DMS53 treated with DMSO at 0.1 percent for 48 hours (cell line): ENCODE measurements around the gene NCOA1.
A peak's percentile ranks its signal among the peaks of the same experiment; 100 is the strongest.
"Not testable (repeated sequence)": the region's sequence is repeated elsewhere in the genome, so short reads cannot be mapped to it uniquely, and the experiment has no call there.

ENCODE experiments used
- DNase-seq: peaks from one replicate; lab custom pipeline; 2025; ENCODE audit not compliant: unreplicated experiment; lab: John Stamatoyannopoulos, UW

NCOA1 gene

GRCh38 chr2:24676493-24676892 lies 185.4 kb downstream of the NCOA1 start:
- DNase-seq, result no peak

- not testable (repeated sequence) for DNase-seq
These were observed 187.0 kb downstream of the NCOA1 start for GRCh38 chr2:24678066-24678465.

GRCh38 chr2:24680196-24680595 lies 189.1 kb downstream of the NCOA1 start:
- no peak for DNase-seq

- no peak for DNase-seq
These were observed 191.2 kb downstream of the NCOA1 start for GRCh38 chr2:24682304-24682703.

- DNase-seq, result no peak
These were observed 192.4 kb downstream of the NCOA1 start for GRCh38 chr2:24683408-24683807.

- no peak for DNase-seq
These were observed 199.5 kb downstream of the NCOA1 start for GRCh38 chr2:24690524-24690923.

- no peak for DNase-seq
These were observed 200.8 kb downstream of the NCOA1 start for GRCh38 chr2:24691806-24692205.

GRCh38 chr2:24697792-24698191 lies 206.7 kb downstream of the NCOA1 start:
- no peak for DNase-seq

GRCh38 chr2:24702800-24703199 lies 211.7 kb downstream of the NCOA1 start:
- peak; percentile 37 for DNase-seq

- no peak for DNase-seq
These were observed 213.6 kb downstream of the NCOA1 start for GRCh38 chr2:24704692-24705091.

GRCh38 chr2:24707143-24707542 lies 216.1 kb downstream of the NCOA1 start:
- DNase-seq, result no peak

GRCh38 chr2:24708537-24709152 lies 217.6 kb downstream of the NCOA1 start:
- DNase-seq, result peak; percentile 60

GRCh38 chr2:24710806-24711205 lies 219.8 kb downstream of the NCOA1 start:
- no peak for DNase-seq

- DNase-seq, result no peak
These were observed 220.8 kb downstream of the NCOA1 start for GRCh38 chr2:24711865-24712264.

- DNase-seq, result no peak
These were observed 221.2 kb downstream of the NCOA1 start for GRCh38 chr2:24712296-24712695.

GRCh38 chr2:24717263-24717951 lies 226.4 kb downstream of the NCOA1 start:
- no peak for DNase-seq

GRCh38 chr2:24720310-24720709 lies 229.3 kb downstream of the NCOA1 start:
- DNase-seq, result no peak

GRCh38 chr2:24721470-24721869 lies 230.4 kb downstream of the NCOA1 start:
- DNase-seq, result peak; percentile 24

GRCh38 chr2:24722141-24722790 lies 231.2 kb downstream of the NCOA1 start:
- no peak for DNase-seq

- no peak for DNase-seq
These were observed 232.1 kb downstream of the NCOA1 start for GRCh38 chr2:24723191-24723590.

GRCh38 chr2:24723665-24724064 lies 232.6 kb downstream of the NCOA1 start:
- DNase-seq, result no peak

- no peak for DNase-seq
These were observed 233.2 kb downstream of the NCOA1 start for GRCh38 chr2:24724111-24724775.
